HG02763 (cell line): ENCODE results near the gene HSPB6.
A peak's percentile ranks its signal among the peaks of the same experiment; 100 is the strongest.

Experiments used
- ATAC-seq: cut with Tn5 transposase; IDR thresholded peaks from one replicate; pipeline ENCODE4 v1.9.1; 2021; ENCODE audit warnings: mild to moderate bottlenecking, moderate library complexity; ENCODE audit not compliant: unreplicated experiment

The HSPB6 gene

GRCh38 chr19:35746531-35746930 lies 10.3 kb downstream of the HSPB6 start:
- no peak for ATAC-seq

GRCh38 chr19:35746087-35746462 lies 10.8 kb downstream of the HSPB6 start:
- ATAC-seq: no peak

- peak; percentile 37 for ATAC-seq
Observed at GRCh38 chr19:35745328-35746086, 11.3 kb downstream of the HSPB6 start, which contains the start of the genes PSENEN and U2AF1L4. TSS of gene PSENEN (plus strand) at chr19:35745651. CDS start at chr19:35745931, 280 bp downstream. TSS of gene U2AF1L4 (minus strand) at chr19:35745418. CDS start at chr19:35745391, 27 bp downstream.

GRCh38 chr19:35744430-35745327 lies 12.2 kb downstream of the HSPB6 start:
- ATAC-seq: no peak

GRCh38 chr19:35743640-35744429 lies 13.0 kb downstream of the HSPB6 start:
- no peak for ATAC-seq

GRCh38 chr19:35742121-35742724 lies 14.6 kb downstream of the HSPB6 start, which contains the start of gene IGFLR1:
TSS of gene IGFLR1 (minus strand) at chr19:35742452. CDS start at chr19:35741180, 1,272 bp downstream.
- ATAC-seq: no peak

GRCh38 chr19:35741203-35741515 lies 15.7 kb downstream of the HSPB6 start:
- ATAC-seq: no peak

- ATAC-seq: peak; percentile 57
Observed at GRCh38 chr19:35740423-35741202, 16.2 kb downstream of the HSPB6 start.

- no peak for ATAC-seq
Observed at GRCh38 chr19:35740108-35740422, 16.8 kb downstream of the HSPB6 start.

GRCh38 chr19:35739275-35740107 lies 17.3 kb downstream of the HSPB6 start:
- no peak for ATAC-seq

GRCh38 chr19:35738887-35739229 lies 18.0 kb downstream of the HSPB6 start:
- ATAC-seq: no peak

GRCh38 chr19:35738021-35738886 lies 18.6 kb downstream of the HSPB6 start:
- no peak for ATAC-seq

- no peak for ATAC-seq
Observed at GRCh38 chr19:35736913-35737886, 19.6 kb downstream of the HSPB6 start.

GRCh38 chr19:35734889-35735288 lies 21.9 kb downstream of the HSPB6 start:
- no peak for ATAC-seq

- no peak for ATAC-seq
Observed at GRCh38 chr19:35734273-35734672, 22.6 kb downstream of the HSPB6 start.

GRCh38 chr19:35733180-35734125 lies 23.4 kb downstream of the HSPB6 start:
- ATAC-seq: no peak
